Urothelium cell line (cell line): ENCODE results near the gene LRP2.
"Not testable (repeated sequence)": the region's sequence is repeated elsewhere in the genome, so short reads cannot be mapped to it uniquely, and the experiment has no call there.

Experiments
- DNase-seq: peaks from one replicate; pipeline ENCODE4 v3.0.0; 2011; ENCODE audit warnings: low spot score, mixed read lengths
- FAIRE-seq: peaks from 2 replicates; lab custom pipeline; 2011; peaks lifted over from hg19 to GRCh38; lab: Jason Lieb, UNC

LRP2 gene

DNA sequence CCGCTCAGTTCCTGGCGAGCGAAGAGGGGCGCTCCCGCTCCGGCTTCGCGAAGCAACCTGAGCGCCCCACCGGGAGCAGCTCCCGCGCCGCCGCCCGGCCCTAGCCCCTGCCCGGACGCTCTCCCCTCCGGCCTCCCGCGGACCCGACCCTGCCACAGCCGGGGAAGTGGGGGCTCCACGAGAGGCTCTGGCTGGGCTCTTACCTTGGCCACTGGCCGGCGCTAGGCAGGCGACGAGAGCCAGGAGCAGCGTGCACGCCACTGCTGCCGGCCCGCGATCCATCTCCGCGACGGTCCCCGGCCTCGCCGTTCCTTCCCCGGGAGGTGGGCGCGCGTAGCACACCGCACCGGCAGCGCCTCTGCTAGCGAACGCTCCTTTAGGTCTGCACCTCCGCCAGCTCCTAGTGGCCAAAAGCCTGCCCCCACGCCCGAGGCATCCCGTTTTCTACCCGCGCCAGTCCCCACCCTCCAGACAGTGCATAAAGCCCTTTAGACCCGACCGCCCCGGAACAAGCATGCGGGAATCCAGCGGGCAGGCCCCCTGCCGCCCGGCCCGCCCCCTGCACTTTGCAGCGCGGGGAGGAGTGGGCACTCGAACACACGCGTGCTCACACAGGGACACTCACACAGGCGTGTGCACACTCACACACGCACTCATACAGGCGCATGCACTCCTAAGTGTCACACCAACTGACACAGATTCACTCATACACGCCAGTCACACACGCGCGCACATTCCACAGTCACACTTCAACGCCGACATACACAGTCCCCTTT, at the start of gene LRP2:
TSS of gene LRP2 (minus strand) at position 417 of the 776 bp plus-strand sequence. CDS start at position 282, 135 bp downstream.
- FAIRE-seq (peak; percentile 53), DNase-seq (peak; percentile 10)

DNA sequence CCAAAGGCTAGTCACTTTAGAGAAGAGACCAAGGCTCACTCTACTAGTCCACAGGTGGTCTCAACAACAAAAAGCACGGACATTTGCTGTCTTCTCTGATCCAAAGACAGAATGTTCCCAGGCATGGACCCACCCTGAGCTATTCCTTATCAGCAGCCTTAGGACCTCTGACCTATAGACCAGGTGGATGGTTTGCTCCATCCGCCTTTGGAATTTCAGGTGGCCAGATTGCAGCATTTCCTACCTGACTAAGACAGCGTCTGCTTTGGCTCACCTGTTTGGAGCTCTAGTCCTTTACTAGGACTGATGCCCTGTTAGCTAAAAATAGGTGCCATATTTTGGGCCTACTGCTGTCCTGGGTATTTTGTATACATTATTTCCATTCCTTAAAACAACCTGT, 44.6 kb upstream of the LRP2 start:
- no peak for FAIRE-seq
- DNase-seq: no peak

DNA sequence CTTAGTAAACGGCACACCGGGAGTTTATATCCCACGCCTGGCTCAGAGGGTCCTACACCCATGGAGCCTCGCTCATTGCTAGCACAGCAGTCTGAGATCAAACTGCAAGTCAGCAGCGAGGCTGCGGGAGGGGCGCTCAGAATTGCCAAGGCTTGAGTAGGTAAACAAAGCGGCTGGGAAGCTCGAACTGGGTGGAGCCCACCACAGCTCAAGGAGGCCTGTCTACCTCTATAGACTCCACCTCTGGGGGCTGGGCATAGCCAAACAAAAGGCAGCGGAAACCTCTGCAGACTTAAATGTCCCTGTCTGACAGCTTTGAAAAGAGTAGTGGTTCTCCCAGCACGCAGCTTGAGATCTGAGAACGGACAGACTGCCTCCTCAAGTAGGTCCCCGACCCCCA, 37.2 kb upstream of the LRP2 start:
- DNase-seq, FAIRE-seq: not testable (repeated sequence)

GRCh38 chr2:169397697-169398096, 35.4 kb upstream of the LRP2 start:
- DNase-seq (peak; percentile 17), FAIRE-seq (no peak)

DNA sequence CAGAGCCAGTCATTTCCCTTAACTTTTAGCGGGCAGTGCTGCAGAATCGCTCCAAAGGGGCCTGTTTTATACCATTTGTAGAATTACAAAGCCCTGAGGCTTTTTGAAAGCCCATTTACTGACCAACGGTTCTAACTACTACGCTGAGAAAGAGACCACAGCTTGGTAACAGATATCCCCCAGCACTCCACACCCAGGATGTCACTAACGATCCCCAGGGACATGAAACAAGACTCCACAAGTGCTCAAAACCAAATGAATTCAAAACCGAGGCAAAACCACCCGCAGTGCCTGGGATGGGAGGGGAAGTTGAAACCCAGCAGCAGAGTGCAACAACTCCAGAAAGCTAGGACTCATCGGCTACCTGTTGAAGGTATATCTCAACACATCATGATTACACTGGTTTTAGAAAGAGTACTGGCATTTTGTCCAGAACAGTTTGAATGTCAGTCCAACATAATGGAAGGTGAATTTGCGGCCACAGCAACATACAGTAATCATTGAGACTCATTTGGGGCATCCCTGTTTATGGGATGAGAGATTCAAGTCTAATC, 33.6 kb upstream of the LRP2 start:
- FAIRE-seq: no peak
- no peak for DNase-seq

DNA sequence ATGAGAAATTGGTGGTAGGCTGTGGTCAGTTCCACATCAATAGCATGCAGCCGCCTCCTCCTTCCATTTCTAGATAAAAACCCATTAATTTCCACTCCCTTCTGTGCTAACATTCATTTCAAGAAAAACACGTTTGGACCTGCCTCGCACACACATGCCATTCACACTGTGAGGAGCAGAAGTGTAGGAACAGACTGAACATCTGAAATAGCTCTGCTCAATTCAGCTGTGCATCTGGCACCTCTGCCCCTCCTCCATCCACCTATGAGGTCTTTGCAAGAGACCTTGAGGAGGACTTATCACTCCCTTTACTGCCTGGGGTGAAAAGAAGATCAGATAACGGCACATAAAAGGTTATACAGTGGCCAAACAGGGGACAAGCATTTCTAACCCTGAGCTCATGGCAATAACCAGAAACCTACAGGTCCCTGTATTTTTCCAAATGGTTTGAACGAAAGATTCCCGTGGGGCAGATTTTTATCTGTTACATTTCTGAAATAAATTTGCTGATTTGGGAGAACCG, 30.8 kb upstream of the LRP2 start:
- DNase-seq (no peak), FAIRE-seq (no peak)

DNA sequence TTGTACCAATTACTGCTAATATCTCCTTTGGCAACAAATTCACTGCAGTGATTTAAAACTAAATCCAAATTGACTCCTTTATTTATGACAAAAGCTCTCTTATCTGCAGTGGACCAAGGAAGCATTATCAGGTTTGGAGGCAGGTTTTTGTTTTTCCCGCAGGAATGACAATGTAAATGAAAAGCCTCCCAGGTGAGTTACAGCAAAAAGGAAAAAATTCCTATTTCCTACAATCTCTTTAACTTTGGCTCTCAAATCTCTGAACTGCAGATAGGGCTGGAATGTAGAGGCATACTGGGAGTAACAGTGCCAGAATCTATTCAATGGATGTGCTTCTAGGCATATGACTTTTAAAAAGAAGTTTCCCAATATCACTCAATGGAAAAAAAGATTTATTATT, 28.9 kb upstream of the LRP2 start:
- no peak for DNase-seq
- FAIRE-seq: no peak

DNA sequence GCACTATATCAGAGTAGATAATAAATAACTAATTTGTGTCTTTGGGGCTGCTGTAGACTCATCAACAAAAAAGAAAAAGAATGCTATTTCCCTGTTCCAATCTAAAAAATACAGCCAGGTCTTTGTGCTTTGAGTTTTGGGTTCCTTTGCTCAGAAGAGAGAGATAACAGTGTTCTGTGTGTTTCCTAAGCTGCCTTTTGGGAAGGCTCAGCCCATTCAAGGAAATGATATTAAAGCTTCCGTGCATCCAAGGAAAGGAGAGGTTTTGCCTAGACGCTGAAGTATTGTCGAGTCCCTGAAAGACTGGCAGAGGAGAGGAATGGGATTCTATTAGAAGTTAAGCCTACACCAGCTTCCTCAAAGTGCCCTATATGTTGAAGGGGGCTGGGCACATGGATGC, 25.8 kb upstream of the LRP2 start:
- DNase-seq (no peak), FAIRE-seq (no peak)

GRCh38 chr2:169386722-169387121, 24.4 kb upstream of the LRP2 start:
- FAIRE-seq (no peak), DNase-seq (no peak)

DNA sequence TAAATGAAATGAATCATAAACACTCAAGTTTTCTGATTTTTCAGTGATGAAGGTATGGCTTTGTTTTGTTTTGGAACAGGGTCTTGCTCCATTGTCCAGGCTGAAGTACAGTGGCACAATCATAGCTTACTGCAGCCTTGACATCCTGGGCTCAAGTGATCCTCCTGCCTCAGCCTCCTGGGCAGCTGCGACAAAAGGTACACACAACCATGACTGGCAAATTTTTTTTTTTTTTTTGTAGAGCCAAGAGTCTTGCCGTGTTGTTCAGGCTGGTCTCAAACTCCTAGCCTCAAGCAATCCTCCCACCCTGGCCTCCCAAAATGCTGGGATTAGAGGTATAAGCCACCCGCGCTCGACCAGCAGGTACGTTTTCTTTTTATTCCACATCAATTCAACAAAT, 22.5 kb upstream of the LRP2 start:
- no peak for FAIRE-seq
- DNase-seq: no peak

DNA sequence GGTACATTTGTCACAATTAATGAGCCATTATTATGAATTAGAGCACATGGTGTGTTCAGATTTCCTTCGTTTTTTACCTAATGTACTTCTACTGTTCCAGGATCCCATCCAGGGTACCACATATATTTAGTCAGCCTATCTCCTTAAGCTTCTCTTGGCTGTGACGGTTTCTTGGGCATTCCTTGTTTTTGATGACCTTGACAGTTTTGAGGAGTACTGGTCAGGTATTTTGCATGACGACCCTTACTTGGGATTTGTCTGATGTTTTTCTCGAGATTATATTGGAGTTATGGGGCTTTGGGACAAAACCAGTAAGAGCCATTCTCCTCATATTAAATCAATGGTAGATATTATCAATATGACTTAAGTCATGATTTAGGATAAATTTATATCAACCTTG, 10.2 kb upstream of the LRP2 start:
- no peak for FAIRE-seq
- DNase-seq: no peak

- no peak for DNase-seq
- FAIRE-seq: no peak
Observed at GRCh38 chr2:169366066-169366465, 3.7 kb upstream of the LRP2 start.

- no peak for DNase-seq
- no peak for FAIRE-seq
Observed at GRCh38 chr2:169365029-169365480, 2.7 kb upstream of the LRP2 start.

DNA sequence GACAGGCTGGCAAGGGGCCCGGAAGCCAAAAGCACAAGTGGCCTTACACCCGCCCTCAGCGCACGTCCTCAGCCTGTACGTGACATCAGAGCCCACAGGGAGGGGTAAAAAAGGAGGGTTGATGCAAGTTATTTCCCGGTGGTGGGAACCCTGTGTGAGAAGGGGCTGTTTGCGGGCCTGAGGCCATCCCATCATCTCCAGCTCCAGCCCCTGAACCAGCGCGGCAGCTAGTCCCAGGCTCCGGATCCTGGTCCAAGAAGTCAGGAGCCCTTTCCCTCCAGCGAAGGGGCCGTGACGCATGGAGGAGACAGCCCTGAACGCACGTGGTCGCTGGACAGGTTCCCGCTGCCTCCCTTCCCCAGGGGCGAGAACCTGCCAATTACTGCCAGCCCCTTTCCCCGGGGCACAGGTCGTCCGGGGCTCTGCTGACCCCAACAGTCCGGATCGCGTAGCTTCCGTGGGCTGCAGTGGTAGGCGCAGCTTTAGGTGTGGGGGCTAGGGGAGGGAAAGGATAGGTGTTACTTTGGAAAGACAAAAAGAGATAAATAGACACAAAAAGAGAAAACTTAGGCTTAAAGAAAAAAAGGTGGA, 1.3 kb upstream of the LRP2 start:
- DNase-seq (peak; percentile 6), FAIRE-seq (no peak)

DNA sequence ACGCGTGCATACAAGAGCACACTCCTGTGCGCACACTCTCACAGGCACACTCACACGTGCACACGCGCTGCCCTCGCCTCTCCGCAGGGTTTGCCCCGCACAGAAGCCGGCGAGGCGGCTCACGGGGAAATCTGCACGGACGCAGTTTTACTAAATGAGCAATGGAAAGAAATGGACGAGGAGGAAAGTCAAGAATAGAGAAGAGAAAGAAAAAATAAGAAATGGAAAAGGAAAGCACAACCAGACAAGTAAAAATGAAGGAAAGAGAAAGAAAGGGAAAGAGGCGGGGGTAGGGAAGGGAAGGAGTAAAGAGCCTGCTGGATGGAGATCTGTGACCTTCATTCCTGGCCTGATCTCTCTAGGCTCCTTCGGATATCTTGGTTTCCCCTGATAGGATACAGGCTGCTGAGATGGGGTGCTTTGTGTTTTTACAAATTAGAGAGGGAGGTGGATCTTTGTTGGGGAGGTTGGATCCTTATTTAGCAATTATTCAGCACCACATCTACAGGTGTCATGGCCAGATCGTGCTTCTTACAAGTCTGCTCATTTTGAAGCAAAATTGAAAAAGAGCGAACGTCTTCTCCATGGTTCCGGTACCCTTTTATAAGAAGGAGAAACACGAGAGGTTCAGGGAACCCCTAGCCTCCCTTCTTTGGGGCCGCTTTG, 693 bp upstream of the LRP2 start:
- no peak for FAIRE-seq

GRCh38 chr2:169361706-169362117, 622 bp downstream of the LRP2 start:
- no peak for FAIRE-seq
- DNase-seq: peak; percentile 38

More for the DNA sequence above, 693 bp upstream of the LRP2 start:
- no peak for DNase-seq

GRCh38 chr2:169360984-169361705, 1.2 kb downstream of the LRP2 start:
- no peak for FAIRE-seq
- no peak for DNase-seq

DNA sequence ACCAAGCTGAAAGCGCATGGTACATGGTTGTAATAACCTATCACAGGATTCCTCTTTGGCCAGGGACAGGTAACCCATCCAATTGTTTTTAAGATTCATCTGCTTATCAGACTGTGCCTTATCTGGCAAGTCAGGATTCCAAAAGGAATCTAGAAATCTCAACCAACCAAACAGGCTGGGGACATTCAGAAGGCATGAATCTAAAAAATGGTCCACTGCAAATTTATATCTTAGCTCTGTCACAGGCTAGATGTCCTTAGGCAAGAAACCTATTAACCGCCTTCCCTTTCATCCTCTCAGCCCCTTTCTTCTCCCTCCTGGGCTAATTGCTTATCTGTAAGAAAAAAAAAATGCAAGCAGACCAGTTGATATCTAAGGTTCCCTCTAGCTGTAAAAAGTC, 4.3 kb downstream of the LRP2 start:
- DNase-seq (no peak), FAIRE-seq (no peak)

DNA sequence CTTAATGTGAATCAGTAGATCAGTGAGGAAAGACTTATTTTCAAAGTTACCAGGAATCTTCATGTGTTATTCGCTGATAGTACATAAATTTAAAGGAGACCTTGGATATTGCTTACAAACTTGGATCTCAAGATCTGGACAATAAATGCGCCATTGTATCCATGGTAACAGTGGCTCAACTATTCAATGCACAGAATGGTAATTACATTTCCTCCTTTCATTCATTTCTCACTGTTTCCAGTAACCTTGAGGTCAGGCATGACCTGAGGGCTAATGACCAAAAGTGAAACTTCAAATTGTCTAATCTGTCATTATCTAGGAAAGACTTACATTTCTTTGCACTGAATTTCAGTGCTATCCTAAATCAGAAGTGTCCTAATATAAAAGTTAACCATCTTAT, 8.1 kb downstream of the LRP2 start:
- FAIRE-seq (no peak), DNase-seq (no peak)

GRCh38 chr2:169351725-169352124, 10.6 kb downstream of the LRP2 start:
- DNase-seq: no peak
- FAIRE-seq: no peak

GRCh38 chr2:169349535-169349934, 12.8 kb downstream of the LRP2 start:
- FAIRE-seq: no peak

More at GRCh38 chr2:169349535-169349934, 12.8 kb downstream of the LRP2 start:
- no peak for DNase-seq
